ENCODE results near the gene RCC2. TPM values are rescaled to one million over a fixed set of nuclear protein-coding genes. Genes with fewer than 3 reads are reported as not detected.

Gene RCC2
- total and polyA plus RNA-seq, 2 donors (not counting 1 experiment from before 2014, with no cell fraction given): 21.5 to 23.6 TPM

DNA sequence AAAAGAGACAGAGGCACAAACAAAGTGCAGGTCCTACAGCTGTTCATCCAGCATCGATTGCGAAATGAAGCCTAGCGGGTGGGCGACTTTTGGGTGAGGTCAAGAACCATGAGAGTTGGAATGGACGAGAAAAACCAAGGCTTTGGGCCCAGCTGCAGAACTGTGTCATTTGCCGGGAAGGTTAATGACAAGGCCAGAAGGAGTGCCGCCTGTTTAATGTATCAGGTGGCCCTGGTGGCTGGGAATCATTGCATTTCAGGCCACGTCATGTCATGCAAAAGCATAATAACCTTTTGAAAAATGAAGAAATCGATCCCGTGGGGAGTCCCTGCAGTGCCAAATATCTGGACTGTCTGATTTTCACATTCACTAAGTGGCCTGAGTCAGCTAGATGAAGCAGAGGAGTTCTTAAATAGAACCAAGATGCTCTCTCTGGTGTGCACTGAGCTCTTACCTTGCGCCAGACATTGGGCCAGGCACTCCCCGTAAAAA lies 8.1 kb upstream of the RCC2 start:
- Histone ChIP-seq H3K27ac (ENCODE audit: insufficient read depth, low read length) (no peak overlapping the region), H3K27me3 (ENCODE audit: control insufficient read depth, insufficient read depth, low read length) (no peaks in the 10 kb centered on the region), H3K4me1 (ENCODE audit: control insufficient read depth, extremely low read depth, insufficient read depth, low read length) (no peaks in the 10 kb centered on the region), H3K4me2 (ENCODE audit: extremely low read depth, insufficient read depth, low read length) (no peak overlapping the region), H2AFZ (ENCODE audit: low read length) (no peak overlapping the region), H3K36me3 (ENCODE audit: control insufficient read depth, insufficient read depth, low read length) (no peaks in the 10 kb centered on the region), H3K79me2 (ENCODE audit: control insufficient read depth, insufficient read depth, low read length) (no peaks in the 10 kb centered on the region), H3K9me3 (ENCODE audit: control insufficient read depth, insufficient read depth, low read depth, low read length) (no peaks in the 10 kb centered on the region), H3K4me3 (replicated peaks in 1 of 4; ENCODE audit: control extremely low read depth in 1 of 4, insufficient read depth in 1 of 4, low read depth in 3 of 4, low read length in 4 of 4) (no peak overlapping the region), H3K9ac (ENCODE audit: insufficient read depth, low read length) (no peak overlapping the region), H4K20me1 (ENCODE audit: control insufficient read depth, extremely low read depth, insufficient read depth, low read length) (no peaks in the 10 kb centered on the region)
- no peak for TF ChIP-seq EZH2 (IDR thresholded peaks at IDR 0.05; ENCODE audit: low read length, missing control alignments)
- TF ChIP-seq, protein P1, sequence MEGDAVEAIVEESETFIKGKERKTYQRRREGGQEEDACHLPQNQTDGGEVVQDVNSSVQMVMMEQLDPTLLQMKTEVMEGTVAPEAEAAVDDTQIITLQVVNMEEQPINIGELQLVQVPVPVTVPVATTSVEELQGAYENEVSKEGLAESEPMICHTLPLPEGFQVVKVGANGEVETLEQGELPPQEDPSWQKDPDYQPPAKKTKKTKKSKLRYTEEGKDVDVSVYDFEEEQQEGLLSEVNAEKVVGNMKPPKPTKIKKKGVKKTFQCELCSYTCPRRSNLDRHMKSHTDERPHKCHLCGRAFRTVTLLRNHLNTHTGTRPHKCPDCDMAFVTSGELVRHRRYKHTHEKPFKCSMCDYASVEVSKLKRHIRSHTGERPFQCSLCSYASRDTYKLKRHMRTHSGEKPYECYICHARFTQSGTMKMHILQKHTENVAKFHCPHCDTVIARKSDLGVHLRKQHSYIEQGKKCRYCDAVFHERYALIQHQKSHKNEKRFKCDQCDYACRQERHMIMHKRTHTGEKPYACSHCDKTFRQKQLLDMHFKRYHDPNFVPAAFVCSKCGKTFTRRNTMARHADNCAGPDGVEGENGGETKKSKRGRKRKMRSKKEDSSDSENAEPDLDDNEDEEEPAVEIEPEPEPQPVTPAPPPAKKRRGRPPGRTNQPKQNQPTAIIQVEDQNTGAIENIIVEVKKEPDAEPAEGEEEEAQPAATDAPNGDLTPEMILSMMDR (conservative IDR thresholded peaks at IDR 0.05 in 1 of 2, IDR thresholded peaks at IDR 0.05 in 1 of 2; ENCODE audit: low read depth in 1 of 2, low read length in 2 of 2): no peak
- no peak for DNase-seq (ENCODE audit: low read depth in 2 of 2)

GRCh38 chr1:17442841-17443240 lies 3.4 kb upstream of the RCC2 start:
- Histone ChIP-seq H3K4me2 (ENCODE audit: extremely low read depth, insufficient read depth, low read length) (no peak overlapping the region), H3K9ac (ENCODE audit: insufficient read depth, low read length) (no peak overlapping the region), H3K4me3 (replicated peaks in 1 of 4; ENCODE audit: control extremely low read depth in 1 of 4, insufficient read depth in 1 of 4, low read depth in 3 of 4, low read length in 4 of 4) (no peak overlapping the region), H3K4me1 (ENCODE audit: control insufficient read depth, extremely low read depth, insufficient read depth, low read length) (no peaks in the 10 kb centered on the region), H3K9me3 (ENCODE audit: control insufficient read depth, insufficient read depth, low read depth, low read length) (no peaks in the 10 kb centered on the region), H3K27me3 (ENCODE audit: control insufficient read depth, insufficient read depth, low read length) (no peaks in the 10 kb centered on the region), H4K20me1 (ENCODE audit: control insufficient read depth, extremely low read depth, insufficient read depth, low read length) (no peaks in the 10 kb centered on the region), H3K27ac (ENCODE audit: insufficient read depth, low read length) (no peak overlapping the region), H3K36me3 (ENCODE audit: control insufficient read depth, insufficient read depth, low read length) (no peaks in the 10 kb centered on the region), H2AFZ (ENCODE audit: low read length) (no peak overlapping the region), H3K79me2 (ENCODE audit: control insufficient read depth, insufficient read depth, low read length) (peaks cover 8% of the 10 kb centered on the region)
- TF ChIP-seq EZH2 (IDR thresholded peaks at IDR 0.05; ENCODE audit: low read length, missing control alignments): no peak
- TF ChIP-seq, protein P1 (conservative IDR thresholded peaks at IDR 0.05 in 1 of 2, IDR thresholded peaks at IDR 0.05 in 1 of 2; ENCODE audit: low read depth in 1 of 2, low read length in 2 of 2): no peak
- DNase-seq (ENCODE audit: low read depth in 2 of 2): no peak

DNA sequence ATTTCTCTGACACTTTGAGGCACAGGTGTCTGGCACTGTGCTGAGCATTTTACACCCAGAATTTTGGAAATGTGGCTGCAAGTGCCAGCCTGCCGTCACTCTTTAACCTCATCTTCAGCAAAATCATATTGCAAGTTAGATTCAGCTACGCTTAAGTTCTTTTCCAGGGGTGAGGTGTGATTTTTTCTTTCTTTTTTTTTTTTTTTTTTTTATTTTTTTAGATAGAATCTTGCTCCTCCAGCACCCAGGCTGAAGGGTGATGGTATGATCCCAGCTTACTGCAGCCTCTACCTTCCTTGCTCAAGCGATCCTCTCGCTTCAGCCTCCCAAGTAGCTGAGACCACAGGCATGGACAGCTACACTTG lies 2.5 kb upstream of the RCC2 start:
- TF ChIP-seq EZH2 (IDR thresholded peaks at IDR 0.05; ENCODE audit: low read length, missing control alignments): no peak
- TF ChIP-seq, protein P1 (conservative IDR thresholded peaks at IDR 0.05 in 1 of 2, IDR thresholded peaks at IDR 0.05 in 1 of 2; ENCODE audit: low read depth in 1 of 2, low read length in 2 of 2): no peak

More for the DNA sequence above, 2.5 kb upstream of the RCC2 start:
- no peak overlapping the region for H3K27ac ChIP-seq (ENCODE audit: insufficient read depth, low read length)
- H4K20me1 ChIP-seq (ENCODE audit: control insufficient read depth, extremely low read depth, insufficient read depth, low read length): no peaks in the 10 kb centered on the region
- H3K4me2 ChIP-seq (ENCODE audit: extremely low read depth, insufficient read depth, low read length): no peak overlapping the region
- H3K27me3 ChIP-seq (ENCODE audit: control insufficient read depth, insufficient read depth, low read length): no peaks in the 10 kb centered on the region
- H3K4me3 ChIP-seq (replicated peaks in 1 of 4; ENCODE audit: control extremely low read depth in 1 of 4, insufficient read depth in 1 of 4, low read depth in 3 of 4, low read length in 4 of 4): no peak overlapping the region
- no peak overlapping the region for H2AFZ ChIP-seq (ENCODE audit: low read length)
- no peak overlapping the region for H3K9ac ChIP-seq (ENCODE audit: insufficient read depth, low read length)
- no peaks in the 10 kb centered on the region for H3K36me3 ChIP-seq (ENCODE audit: control insufficient read depth, insufficient read depth, low read length)
- H3K4me1 ChIP-seq (ENCODE audit: control insufficient read depth, extremely low read depth, insufficient read depth, low read length): no peaks in the 10 kb centered on the region
- H3K79me2 ChIP-seq (ENCODE audit: control insufficient read depth, insufficient read depth, low read length): peaks cover 13% of the 10 kb centered on the region
- DNase-seq (ENCODE audit: low read depth in 2 of 2): no peak
- H3K9me3 ChIP-seq (ENCODE audit: control insufficient read depth, insufficient read depth, low read depth, low read length): no peaks in the 10 kb centered on the region
